HG03045 (cell line): ENCODE measurements around the gene CRTC2.
A peak's percentile ranks its signal among the peaks of the same experiment; 100 is the strongest.

Experiments
- ATAC-seq: cut with Tn5 transposase; IDR thresholded peaks from one replicate; pipeline ENCODE4 v1.9.1; 2021; ENCODE audit warnings: mild to moderate bottlenecking, moderate library complexity; ENCODE audit not compliant: unreplicated experiment

CRTC2 gene

DNA sequence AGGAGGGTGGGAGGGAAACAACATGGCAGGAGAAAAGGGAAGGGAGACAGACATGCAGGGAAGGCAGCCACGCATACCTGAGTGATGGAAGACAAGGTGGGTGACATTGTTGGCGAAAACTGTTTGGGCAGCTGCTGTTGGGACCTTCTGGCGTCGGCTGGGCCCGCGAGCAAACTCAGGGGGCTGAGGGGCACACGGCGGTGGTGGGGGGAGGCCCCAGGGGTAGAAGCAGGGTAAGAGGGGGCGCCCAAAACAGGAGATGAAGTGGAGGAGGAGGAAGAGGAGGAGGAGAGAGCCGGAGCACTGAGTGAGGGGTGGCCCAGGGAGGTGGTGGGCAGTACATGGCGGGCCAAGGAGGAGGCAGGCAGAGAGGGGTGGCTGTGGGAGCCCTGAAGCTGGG lies 7.2 kb downstream of the CRTC2 start:
- no peak for ATAC-seq

DNA sequence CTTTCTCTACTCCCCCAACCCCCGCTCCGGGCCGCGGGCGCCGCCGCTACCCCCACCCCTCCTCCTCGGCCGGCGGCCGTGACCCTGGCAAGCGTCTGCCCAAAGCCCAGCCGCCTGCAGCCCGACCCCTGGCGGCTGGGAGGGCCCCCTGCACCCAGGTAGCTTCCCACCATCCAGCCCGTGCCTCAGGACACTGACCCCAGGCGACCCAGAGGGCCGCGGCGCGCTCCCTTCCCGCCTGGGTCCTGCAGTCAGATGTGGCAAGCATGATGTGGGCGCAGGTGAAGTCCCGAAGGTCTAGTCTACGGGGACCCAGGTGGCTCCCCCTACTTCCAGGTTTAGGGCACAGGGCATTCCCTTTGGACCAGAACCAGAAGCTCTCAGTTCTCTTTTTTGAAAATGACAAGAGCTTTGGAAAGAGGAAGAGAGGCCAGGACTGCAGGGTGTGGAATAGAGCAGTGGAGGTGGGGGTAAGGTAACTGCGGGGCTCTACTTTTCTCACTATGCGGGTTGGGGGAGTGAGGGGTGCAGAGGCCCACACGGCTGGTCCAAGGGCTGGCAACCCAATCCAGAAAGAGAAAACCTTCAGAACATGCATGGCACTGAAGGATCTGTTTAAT lies 11.7 kb downstream of the CRTC2 start, which contains the start of gene DENND4B:
TSS of gene DENND4B (minus strand) at position 97 of the 620 bp plus-strand sequence. CDS start 2,344 bp downstream, outside the sequence.
- peak; percentile 56 for ATAC-seq

DNA sequence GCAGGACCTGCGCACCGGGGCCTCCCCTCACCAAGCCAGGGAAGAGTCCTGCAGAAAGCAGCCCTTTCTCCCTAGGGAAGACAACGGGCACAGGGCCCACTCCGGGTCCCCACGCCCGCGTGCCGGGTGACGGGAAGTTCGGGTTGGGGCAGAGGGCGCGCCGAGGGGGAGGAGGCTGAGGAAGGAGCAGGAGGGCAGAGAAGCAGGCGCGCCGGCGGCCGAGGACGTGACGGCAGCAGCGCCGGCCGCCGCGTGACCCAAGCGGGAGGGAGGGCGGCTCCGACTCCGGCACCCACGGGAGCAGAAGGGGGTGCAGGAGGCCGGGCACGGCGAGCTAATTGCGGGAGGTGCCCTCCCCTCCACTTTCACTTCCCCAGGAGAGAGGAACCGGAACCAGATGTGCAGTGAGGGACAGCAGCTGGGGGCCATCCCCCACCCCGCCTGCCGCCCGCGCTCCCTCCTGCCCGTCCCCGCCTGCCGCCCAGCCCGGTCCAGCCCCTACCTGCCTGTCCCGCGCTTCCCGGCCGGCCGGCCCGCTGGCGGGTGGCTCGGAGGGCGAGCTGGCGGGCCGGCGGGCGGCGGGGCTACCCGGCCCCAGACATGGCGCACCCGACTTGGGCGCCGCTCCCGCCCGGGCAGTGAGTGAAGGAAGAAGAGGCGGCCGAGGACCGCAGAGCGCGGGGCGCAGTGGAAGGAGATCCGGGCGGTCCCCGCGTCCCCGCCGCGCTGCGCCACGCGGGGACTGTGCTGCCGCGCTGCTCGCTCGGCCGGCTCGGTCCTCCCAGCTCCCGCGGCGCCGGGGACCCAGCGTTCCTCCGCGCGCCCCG lies 12.4 kb downstream of the CRTC2 start:
- peak; percentile 70 for ATAC-seq

DNA sequence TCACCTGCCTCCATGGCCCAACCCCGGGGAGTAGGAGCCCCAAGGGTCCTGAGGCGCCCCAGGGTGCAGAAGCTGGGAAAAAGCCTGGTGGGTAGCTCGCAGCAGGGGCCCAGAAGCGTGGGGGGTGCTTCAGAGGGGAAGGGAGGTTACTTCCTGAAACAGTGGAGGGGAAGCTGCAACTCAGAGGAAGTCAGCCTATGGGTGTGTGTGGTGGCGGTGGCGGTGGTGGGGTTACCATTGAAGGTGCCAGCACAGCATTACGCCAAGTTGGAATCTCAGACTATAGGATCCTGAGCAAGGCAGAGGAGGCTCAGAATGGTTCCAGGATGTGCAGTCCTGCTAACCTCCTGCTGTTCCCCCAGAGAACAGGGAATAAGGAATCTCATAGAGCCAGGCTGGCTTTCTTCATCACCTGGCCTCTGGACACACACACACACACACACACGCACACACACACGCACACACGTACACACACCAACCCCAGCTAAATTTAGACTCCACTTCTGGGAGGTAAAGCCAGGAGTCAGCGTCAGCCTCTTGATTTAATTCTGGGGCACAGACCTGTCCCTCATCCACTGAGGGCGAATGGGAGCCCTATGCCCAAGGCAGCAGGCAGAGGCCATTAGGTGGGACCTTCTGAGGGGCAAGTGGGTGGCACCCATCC lies 13.1 kb downstream of the CRTC2 start:
- ATAC-seq, result no peak

DNA sequence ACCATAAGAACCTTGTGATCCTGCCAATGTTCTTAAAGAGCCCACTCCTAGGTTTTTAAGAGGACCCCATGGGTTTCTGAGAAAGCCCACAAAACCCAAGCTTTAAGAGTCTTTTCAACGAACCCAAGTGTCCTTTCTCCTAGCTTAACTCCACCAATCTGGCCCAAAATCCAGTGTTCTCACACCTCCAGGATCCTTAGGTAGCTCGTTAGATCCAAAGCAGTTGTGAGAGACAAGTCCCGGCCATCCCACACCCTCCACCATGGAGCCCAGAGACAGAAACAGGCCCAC lies 13.6 kb downstream of the CRTC2 start:
- no peak for ATAC-seq

DNA sequence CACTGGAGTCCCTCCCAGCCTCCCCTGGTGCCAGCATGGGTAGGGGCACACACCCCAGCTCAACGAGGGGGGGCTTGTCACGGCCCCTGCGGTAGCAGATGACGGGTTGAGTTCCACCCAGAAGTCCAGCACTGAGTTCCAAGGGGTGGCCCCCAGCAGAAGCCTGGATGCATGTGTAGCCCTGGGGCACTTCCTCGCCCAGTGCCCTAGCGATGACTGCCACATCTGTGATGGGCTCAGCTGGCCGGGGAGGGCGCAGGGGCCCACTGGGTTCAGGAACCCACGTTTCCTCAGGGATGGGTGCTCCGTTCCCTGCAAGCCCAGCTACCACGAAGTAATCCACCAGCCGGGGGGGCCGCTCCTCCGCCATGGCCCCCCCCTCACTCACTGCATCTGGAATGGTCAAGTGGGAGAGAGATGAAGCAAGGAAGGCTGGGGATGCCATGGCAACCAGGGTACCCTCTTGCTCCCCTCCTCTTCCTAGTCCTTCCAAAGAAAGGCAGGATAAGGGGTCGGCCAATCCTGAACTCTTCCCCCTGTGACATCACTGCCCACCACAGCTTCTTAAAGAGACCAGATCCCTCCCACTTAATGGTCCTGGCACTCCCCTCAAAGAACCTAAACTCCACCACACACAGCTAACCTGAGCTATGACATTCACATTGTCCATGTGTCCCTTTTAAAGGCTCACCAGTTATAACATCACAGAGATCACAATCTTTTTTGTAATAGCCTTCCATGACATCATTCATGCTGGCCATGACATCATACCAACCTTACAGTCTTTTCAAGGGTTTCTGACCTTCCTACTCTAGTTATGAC lies 14.2 kb downstream of the CRTC2 start:
- ATAC-seq, result no peak

DNA sequence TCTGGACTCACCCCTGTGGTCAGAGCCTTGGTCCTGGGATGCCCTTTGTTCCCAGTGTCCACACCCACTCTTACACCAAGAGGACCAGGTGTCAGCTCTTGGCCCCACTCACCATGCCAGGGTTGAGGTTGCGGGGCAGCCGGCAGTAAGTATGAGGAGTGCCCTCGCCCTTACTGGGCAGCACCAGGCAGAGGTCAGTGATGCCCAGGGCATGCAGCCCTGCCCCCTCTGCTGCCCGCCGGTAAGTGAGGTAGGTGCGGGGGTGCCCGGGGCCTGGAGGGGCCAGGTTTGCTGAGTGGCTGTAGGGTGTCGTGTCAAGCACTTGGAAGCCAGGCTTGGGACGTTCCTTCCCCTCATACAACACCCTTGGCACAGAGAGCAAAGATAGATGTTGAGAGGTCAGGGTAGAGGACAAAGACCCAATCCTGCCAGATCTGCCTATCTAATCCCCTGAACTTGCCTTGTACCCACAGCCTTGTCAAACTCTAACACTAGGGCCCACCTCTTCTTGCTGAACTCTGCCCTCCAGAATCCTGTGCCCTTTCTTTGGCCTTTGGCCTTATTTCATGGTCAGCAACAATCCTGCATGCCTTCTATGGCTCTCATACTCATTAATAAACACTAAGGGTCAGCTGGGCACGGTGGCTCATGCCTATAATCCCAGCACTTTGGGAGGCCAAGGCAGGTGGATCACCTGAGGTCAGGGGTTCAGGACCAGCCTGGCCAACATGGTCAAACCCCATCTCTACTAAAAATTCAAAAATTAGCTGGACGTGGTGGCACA lies 15.5 kb downstream of the CRTC2 start:
- ATAC-seq, result no peak

DNA sequence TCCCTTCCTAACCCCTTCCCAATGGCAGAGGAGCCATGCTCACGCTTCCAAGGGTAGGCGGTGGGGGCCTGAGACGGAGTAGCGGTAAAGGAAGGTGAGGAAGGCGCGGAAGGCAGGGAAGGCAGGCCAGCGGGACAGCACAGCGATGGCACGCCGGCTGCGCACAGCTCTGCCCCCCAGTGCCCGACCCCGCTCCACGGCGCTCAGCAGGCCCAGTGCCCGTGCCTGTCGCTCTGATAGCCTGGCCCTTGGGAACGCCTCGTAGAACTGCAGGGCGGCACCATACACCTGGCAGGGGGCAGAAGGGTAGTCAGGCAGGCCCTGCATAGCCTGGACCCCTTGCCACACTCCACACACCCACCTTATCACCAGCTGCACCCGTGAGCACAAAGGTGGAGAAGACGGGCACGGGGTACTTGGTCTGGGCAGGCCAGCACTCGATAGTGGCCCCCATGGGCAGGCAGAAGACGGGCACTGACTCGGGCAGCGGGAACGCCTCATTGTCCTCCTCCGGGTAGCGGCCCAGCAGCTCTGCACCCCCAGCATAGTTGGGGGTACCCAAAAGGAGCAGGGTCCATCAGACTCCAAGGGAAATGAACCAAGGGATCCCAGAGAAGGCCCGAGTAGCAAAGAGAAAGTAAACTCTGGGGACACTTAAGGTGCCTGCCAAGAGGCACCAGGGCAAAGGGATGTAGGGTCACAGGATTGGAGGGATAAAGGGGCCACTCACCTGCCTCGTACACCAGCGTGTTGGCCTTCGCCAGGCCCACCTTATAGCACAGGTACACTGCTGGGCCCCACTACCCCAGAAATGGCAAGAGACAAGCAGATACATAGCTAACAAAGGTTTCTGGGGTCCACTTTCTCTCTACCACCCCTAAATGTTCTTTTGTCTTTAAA lies 16.3 kb downstream of the CRTC2 start:
- ATAC-seq, result no peak

DNA sequence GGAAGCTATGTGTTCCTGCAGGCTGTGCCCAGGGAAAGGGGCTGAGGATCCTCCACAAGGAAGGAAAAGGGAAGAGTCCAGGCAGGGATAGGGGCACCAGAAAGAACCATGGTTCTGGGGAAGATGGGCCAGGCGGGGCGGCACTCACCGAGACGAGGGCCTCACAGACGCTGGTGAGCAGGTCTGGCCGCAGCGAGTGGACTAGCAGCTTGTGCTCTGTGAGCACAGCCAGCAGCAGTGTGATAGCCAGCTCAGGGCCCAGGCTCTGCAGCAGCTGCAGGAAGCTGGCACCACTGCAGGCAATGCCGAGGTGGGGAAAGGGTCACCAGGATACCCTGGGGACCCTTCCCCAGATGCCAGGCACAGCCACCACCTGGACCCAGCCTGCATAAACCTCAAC lies 17.7 kb downstream of the CRTC2 start:
- no peak for ATAC-seq

DNA sequence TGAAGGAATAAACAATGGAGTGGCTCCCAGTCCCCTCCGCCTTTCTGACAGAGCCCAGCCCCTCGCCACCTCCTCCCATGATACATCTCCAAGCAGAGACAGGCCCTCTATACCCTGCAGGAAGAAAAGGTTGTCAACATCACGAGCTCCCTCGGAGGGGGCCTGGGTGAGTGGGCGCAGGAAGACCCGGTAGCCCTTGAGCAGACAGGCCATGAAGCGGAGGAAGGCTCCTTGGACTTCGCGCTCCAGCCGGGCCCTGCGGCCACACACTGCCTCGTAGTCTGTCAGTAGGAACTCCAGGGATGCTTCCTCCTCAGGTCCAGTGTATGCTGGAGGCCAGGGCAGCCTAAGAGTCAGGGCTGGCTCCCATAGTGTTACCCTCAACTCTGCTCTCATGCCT lies 18.9 kb downstream of the CRTC2 start:
- no peak for ATAC-seq

DNA sequence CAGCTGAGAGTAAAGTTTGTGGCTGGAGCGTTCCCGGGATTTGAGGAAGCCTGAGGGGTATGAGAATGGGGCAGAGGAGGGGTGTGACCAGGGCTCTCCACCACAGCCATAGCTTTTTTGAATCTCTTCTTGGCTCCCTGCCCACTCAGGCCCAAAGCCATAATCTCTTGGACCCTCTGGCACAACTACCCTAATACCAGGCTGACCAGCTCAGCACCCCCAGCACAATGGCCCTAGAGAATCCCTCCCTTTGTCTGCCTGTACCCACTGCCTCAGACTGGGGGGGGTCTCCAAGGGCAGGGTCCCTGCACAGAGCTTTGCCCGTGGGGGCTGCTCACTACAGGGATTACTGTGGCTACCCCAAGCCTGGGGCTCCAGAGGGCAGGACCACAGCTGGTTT lies 19.4 kb downstream of the CRTC2 start:
- ATAC-seq, result no peak

DNA sequence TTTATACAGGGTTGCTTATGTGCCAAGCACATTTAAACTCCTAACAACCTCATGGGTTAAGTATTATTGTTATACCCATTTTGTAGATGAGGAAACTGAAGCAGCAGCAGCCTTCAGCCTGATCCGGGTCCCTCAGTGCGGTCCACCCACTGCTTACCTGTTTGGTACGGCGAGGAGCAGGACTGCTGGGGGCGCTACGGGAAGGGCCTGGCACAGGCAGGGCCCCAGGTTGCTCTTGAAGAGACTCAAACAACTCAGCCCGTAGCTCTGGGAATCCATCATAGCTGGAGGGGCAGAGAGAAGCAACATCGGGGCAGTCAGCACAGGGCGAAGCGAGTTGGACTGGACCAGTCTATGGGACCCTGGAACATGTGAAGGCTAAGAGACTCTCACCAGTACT lies 21.1 kb downstream of the CRTC2 start:
- ATAC-seq, result no peak

DNA sequence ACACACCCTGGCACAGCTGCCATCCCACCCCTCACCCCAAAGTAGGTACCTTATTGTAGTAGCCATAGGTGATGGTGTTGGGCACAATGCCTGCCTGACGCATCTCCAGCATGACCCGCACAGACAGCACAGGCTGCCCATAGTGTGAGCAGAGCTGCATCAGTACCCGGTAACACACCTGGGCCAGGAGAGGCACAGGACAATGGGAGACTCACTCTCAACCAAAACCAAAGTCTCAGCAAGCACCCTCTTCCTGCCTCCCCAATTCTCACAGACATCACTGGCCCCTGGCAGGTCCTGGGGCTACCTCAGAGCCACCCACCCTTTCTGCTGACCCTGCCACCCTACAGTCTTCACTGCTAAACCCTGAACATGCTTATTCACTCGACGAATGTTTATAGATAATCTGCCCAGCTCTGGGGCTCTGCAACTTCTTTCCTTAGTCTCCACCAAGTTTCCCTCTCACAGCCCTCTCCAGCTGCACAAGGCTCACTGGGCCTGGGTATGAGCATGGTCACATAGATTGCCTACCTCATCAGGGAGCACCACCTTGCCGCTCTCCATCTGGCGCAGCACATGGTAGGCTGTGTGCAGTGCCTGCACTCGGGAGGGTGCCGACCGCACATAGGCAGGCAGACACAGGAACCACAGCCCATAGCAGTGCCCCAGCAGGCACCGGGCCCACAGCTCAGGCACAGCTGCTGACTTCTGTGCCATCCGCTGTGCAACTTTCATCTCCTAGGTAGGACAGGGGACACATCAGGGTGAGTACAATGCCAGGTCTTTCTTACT lies 22.2 kb downstream of the CRTC2 start:
- ATAC-seq, result no peak

DNA sequence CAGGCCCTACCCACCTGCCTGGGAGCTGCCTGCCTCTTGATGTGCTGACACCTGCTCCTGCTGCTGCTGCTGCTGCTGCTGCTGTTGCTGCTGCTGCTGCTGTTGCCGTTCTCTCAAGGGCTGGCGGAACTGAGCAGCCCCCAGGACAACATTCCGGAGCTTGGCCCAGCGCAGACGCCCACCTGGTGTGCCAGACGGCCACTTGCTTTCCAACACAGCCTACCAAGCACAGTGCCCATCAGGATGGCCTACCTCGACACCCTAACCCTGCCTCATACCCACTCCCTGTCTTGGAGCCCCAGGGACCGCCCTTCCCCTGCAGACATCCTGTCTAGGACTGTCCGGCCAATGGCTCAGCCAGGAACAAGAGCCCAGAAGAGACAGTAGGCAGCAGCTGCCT lies 23.7 kb downstream of the CRTC2 start:
- ATAC-seq, result no peak

DNA sequence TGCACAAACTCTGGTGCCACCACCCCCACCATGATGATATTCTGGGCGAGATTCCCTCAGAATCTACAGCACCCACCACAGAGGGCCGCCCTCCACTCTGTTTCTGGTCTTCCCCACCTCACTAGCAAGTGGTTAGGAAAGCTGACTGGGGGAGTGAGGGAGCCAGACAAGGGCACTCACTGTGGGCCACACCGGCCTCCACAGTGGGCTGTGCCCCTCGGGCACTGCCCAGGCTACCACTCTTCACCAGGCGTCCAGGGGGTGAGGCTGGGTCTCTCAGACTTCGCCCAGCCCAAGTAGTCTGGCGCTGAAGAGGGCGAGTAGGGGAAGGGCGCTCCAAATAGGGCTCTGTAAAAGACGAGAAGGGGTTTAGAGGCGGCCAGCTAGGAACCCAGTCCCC lies 24.5 kb downstream of the CRTC2 start:
- no peak for ATAC-seq

DNA sequence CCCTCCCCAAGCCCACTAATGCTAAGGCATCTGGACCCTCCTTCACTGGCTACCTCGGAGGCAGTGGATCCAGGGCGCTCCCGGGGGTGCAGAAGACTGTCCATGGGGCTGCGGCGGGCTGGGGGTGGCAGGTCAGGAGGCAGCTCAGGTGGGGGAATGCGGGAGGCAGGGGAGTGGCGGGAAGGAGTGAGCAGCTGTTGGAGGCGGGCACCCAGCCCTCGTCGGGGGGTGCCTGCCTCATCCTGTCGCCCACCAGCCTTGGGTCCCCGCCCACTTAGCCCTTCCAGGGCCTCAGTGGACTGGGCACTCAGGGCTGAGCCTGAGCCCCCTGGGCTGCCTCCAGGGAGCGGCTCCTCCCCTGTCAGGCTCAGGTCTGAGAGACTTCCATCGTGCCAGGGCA lies 25.0 kb downstream of the CRTC2 start:
- no peak for ATAC-seq

DNA sequence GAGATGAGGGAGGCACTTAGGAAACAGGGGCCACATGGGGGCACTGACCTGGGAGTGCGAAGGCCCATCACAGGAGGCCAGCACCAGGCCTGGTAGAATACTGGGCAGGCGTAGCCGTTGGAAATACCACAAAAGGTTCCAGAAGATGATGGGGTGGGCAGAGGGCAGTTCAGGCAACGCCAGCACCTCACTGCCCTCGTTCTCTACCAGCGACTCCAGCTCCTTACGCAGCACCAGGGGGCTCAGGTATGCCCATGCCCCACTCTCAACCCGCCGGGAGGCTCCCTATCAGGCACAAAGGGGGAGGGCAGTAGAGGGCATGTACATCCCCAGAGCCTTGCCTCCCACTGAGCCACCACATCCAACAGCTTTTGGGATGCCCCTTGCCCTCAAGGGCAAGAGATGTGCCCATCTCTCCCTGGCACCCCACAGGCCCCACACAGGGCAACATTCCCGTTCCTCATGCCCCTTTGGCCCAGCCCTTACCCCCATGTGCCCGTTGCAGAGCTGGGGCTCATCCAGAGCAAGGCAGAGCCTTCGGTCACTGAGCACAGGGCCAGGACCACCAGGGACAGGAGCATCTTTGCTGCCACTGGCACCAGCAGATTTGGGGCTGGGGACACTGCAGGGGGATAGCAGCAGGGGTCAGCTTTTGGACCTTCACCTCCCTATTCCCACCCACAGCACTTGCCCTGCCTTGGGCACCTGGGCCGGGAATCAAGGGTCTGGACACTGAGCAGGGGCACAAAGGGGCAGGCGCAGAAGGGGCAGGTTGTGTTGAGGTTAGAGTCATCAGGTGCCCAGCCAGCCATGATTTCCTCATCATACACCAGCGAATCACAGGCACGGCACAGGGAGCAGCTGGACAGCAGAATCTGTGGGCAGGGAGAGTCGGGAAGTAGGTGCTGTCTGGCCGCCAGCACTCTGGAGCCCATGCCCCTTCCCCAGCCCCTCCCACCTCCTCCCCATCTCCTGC lies 26.0 kb downstream of the CRTC2 start:
- ATAC-seq, result no peak
